ENCODE data around the gene RXRA.

The RXRA gene

DNA sequence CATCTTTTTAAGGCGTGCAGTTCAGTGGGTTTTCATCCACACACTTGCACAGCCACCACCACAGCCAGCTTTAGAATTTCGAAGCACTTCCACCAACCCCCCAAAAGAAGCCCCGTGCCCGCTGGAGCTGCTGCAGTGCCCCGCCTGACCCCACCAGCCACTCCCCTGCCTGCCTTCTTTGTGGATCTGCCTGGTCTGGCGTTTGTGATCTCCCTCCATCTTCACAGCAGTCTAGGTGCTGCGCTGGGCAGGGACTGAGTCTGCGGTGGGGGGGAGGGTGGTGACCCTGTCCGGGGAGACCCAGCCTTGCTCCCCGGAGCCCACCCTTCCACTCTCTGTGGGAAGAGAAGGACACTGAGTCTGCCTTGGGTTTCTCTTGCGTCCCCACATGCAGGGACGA is 40.8 kb downstream of the RXRA start:
- TF ChIP-seq, protein P1, sequence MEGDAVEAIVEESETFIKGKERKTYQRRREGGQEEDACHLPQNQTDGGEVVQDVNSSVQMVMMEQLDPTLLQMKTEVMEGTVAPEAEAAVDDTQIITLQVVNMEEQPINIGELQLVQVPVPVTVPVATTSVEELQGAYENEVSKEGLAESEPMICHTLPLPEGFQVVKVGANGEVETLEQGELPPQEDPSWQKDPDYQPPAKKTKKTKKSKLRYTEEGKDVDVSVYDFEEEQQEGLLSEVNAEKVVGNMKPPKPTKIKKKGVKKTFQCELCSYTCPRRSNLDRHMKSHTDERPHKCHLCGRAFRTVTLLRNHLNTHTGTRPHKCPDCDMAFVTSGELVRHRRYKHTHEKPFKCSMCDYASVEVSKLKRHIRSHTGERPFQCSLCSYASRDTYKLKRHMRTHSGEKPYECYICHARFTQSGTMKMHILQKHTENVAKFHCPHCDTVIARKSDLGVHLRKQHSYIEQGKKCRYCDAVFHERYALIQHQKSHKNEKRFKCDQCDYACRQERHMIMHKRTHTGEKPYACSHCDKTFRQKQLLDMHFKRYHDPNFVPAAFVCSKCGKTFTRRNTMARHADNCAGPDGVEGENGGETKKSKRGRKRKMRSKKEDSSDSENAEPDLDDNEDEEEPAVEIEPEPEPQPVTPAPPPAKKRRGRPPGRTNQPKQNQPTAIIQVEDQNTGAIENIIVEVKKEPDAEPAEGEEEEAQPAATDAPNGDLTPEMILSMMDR (IDR thresholded peaks at IDR 0.05) = no peak
- no peak for TF ChIP-seq ZFX (IDR thresholded peaks at IDR 0.05; ENCODE audit: borderline replicate concordance)
- H3K27ac ChIP-seq = no peak overlapping the region

DNA sequence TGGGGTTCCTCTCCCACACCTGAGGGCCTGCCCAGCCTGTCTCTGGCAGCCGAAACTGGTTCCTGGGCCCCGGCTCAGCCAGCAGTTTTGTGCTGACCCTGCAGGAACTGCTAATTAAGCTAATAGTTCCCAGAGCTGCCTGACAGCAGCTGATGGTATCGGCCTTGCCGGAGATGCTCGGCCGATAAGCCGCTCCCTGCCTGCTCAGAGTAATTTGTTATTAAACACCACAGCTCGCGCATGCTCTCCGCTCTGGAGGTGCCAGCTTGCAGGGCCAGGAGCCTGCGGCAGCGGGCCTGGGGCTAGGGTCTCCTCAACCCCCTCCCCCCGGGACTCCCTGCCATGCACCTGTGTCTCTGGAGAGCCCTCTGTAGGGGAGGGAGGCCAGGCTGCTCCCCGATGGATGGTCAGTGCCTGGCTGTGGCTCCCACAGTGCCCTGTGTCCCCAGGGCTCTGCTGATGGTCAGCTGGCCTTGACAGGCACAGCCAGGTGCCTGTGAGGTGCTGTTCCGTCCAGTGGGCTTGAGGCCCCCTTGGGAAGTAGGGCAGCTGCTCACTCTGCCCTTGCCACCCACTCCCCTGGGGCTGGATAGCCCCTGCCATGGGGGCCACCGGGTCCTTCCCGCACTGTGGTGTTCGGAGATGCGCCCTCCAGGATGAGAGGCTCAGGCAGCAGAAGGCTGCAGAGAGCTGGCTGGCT is 41.7 kb downstream of the RXRA start:
- H3K27ac ChIP-seq = no peak overlapping the region
- TF ChIP-seq ZFX (IDR thresholded peaks at IDR 0.05; ENCODE audit: borderline replicate concordance) = no peak
- TF ChIP-seq, protein P1 (IDR thresholded peaks at IDR 0.05) = no peak

DNA sequence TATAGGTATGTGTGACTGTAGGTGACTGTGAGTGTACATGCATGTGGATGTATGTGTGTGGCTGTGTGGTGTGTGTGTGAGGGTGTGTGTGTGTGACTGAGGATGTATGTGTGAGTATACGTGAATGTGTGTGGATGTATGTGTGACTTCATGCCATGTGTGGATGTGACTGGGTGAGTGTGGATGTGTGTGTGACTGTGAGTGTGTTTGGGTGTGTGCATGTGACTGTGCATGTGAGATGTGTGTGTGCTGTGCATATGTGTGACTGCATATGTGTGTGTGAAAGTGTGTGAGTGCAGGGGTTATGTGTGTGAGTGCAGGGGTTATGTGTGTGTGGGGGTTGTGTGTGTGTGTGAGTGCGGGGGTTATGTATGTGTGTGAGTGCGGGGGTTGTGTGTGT is 42.3 kb downstream of the RXRA start:
- TF ChIP-seq, protein P1 (IDR thresholded peaks at IDR 0.05) = no peak
- TF ChIP-seq ZFX (IDR thresholded peaks at IDR 0.05; ENCODE audit: borderline replicate concordance) = no peak
- H3K27ac ChIP-seq = no peak overlapping the region

DNA sequence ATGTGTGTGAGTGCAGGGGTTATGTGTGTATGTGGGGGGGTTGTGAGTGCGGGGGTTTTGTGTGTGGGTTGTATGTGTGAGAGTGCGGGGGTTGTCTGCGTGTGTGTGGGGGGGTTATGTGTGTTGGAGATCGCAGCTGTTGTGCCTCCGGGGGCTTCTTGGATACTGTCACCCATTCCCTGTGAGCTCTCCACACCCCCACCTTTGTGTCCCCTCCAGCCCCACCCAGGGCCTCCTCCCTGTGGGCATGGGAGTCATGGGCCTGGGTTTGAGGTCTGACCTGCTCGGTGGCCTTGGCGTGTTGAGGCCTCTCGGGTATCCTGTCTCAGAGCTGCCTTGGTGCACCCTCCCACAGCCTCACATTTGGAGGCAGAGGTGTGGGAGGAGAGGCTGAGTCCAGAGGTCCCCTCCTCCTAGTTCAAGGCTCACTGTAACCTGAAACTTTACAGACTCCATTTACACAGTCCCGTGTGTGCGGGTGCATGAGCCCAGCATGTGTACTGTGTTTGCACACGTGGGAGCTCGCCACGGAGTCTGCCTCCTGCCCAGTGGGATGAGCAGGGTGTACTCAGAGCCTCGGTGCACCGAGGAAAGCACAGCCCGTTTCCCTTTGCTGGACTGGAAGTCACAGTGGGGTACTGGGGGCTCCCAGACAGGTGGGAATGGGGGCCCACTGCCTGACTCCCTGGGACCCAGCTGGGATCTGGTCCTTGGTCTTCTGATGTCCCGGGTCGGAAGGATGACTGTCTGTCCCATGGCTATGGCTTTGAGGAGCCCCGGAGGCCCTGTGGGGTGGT is 43.4 kb downstream of the RXRA start:
- H3K27ac ChIP-seq = no peak overlapping the region

DNA sequence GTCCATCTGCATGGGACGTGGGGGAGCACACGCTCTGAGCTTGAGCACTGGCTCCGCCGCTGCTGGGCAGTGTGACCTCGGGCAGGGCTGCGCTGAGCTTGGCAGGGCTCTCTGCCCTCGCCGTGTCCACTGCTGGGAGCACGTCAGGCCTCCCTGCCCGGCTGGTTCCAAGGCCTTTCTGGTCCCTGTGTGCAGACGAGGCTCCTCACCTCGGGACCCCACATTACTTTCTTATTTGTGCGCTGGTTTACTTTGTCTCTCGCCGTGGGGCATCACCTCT is 43.9 kb downstream of the RXRA start:
- no peak for TF ChIP-seq ZFX (IDR thresholded peaks at IDR 0.05; ENCODE audit: borderline replicate concordance)
- TF ChIP-seq, protein P1 (IDR thresholded peaks at IDR 0.05) = no peak
- H3K27ac ChIP-seq = no peak overlapping the region

More for the DNA sequence above, 43.4 kb downstream of the RXRA start:
- no peak for TF ChIP-seq ZFX (IDR thresholded peaks at IDR 0.05; ENCODE audit: borderline replicate concordance)
- TF ChIP-seq, protein P1 (IDR thresholded peaks at IDR 0.05) = no peak

DNA sequence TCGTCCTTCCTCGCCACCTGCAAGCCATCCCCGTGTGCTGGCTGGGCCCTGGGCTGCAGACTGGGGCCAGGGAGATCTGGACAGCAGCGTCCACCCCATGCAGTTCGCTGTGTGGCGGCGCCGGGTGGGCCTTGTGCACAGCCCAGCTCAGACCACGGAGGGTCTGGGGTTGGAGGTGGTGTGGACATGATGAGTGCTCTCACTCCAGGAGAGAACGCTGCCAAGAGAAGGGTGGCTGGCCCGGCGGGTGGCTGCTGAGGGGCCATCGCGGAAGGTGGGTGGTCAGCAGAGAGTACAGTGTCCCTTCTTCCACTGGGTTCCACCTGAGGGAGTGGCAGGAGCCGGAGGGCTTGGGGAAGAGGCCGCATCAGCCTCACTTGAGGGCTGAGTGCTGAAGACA is 44.4 kb downstream of the RXRA start:
- TF ChIP-seq, protein P1 (IDR thresholded peaks at IDR 0.05) = no peak
- TF ChIP-seq ZFX (IDR thresholded peaks at IDR 0.05; ENCODE audit: borderline replicate concordance) = no peak
- H3K27ac ChIP-seq = no peak overlapping the region

DNA sequence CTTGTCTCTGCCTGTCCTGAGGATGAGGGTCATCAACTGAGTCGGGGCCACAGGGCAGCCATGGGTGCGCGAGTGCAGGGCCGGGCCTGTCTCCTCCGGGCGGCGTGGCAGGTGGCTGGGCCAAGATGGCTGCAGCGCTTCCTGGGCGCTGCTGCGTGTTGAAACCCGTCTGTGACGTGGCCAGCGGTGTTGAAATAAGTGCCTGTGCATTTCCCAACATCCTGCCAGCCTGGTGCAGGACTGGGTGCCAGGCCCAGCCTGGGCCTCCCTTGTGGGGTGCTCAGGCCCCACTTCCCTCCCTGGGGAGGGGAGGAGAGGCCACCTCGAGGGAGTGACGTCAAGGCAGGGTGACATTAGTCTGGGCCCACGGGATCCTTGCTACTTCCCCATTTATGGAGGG is 45.5 kb downstream of the RXRA start:
- TF ChIP-seq, protein P1 (IDR thresholded peaks at IDR 0.05) = no peak
- no peak for TF ChIP-seq ZFX (IDR thresholded peaks at IDR 0.05; ENCODE audit: borderline replicate concordance)
- H3K27ac ChIP-seq = no peak overlapping the region

Data from 22Rv1 (cell line).